Stimulated activated naive CD8-positive, alpha-beta T cell treated with anti-CD3 and anti-CD28 coated beads, Interleukin-15, Interleukin-2, amounts not matched to agents 100 ng/mL and 50 ng/mL, for 24 hours (primary cell): ENCODE data around the gene GM2A.
"Not testable (repeated sequence)": the region's sequence is repeated elsewhere in the genome, so short reads cannot be mapped to it uniquely, and the experiment has no call there.

Experiments used
- H3K27ac Mint-ChIP-seq: one replicate; pipeline ENCODE4 v1.8.0; 2021; ENCODE audit warnings: mild to moderate bottlenecking, mixed read lengths
- H3K27me3 Mint-ChIP-seq: one replicate; pipeline ENCODE4 v1.8.0; 2021; ENCODE audit warnings: mixed read lengths
- H3K36me3 Mint-ChIP-seq: one replicate; pipeline ENCODE4 v1.8.0; 2021; ENCODE audit warnings: low read depth, mixed read lengths
- H3K4me1 Mint-ChIP-seq: one replicate; pipeline ENCODE4 v1.8.0; 2021; ENCODE audit warnings: low read depth, mixed read lengths
- H3K4me3 Mint-ChIP-seq: one replicate; pipeline ENCODE4 v1.8.0; 2021; ENCODE audit warnings: mild to moderate bottlenecking, mixed read lengths
- H3K9me3 Mint-ChIP-seq: one replicate; pipeline ENCODE4 v1.8.0; 2021; ENCODE audit warnings: mixed read lengths

Gene GM2A

GRCh38 chr5:151254990-151255389 is 2.0 kb downstream of the GM2A start:
- H3K4me1 Mint-ChIP-seq: peaks cover 75% of the 10 kb centered on the region
- not testable (repeated sequence) for H3K9me3 Mint-ChIP-seq, H3K27me3 Mint-ChIP-seq
- peak overlapping the region; percentile 51 for H3K4me3 Mint-ChIP-seq
- H3K36me3 Mint-ChIP-seq: peaks cover 13% of the 10 kb centered on the region
- H3K27ac Mint-ChIP-seq: peak overlapping the region; percentile 83

DNA sequence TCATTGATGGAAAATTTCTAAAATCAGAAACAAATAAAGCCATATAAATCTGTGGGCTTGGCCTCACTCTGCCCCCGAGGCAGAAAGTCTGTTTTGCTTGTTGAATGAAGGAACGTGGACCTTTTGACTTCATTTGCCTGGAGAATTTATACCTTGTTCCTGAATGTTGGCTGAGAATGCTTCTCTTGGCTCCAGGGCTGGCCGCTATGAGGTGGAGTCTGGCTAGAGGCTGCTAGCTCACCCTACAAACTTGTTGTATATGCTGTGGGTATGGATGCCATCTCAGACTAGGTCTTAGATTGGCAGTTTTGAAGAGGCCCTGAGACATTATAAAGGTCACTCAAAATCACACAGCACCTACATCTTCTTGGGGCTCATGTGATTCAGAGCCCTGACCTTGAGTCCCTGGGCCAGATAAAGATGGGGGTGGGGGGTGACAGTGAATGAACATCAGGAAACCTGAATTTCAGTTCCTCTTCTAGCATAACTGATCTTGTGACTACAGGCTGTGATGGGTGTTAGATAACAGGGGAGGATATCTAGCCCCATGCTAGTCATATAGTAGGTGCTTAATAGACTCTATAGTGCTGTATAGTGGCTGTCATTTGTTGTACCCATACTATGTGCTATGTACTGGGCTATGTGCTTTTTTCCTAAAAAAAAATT is 2.8 kb downstream of the GM2A start:
- Mint-ChIP-seq H3K27ac (peak overlapping the region; percentile 83), H3K9me3 (no peaks in the 10 kb centered on the region), H3K36me3 (peaks cover 13% of the 10 kb centered on the region), H3K4me3 (peak overlapping the region; percentile 51), H3K27me3 (no peaks in the 10 kb centered on the region), H3K4me1 (peaks cover 68% of the 10 kb centered on the region)

DNA sequence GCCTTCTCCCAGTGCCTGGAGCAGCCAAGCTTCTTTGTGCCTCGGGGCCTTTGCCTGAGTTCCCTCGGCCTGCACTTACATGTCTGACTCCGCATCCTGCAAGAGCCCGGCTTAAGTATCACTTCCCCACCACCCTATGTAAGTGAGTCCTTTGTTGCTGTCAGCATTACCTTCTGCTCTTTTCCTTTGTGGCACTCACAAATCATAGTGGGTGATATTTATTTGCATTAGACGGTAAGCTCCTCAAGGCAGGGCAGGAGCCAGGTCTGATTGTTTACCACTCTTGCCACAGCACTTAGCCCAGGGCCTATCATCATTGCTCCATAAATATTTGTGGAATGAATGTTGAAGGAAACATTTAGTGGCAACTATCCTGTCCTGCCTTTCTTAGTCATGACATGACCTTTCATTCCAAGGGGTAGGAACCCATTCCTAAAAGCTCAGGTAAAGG is 4.8 kb downstream of the GM2A start:
- H3K9me3 Mint-ChIP-seq: no peaks in the 10 kb centered on the region
- H3K4me3 Mint-ChIP-seq: no peak overlapping the region
- H3K27me3 Mint-ChIP-seq: no peaks in the 10 kb centered on the region
- H3K27ac Mint-ChIP-seq: peak overlapping the region; percentile 2
- H3K36me3 Mint-ChIP-seq: peaks cover 27% of the 10 kb centered on the region
- H3K4me1 Mint-ChIP-seq: peaks cover 51% of the 10 kb centered on the region

- Mint-ChIP-seq H3K4me1 (peaks cover 51% of the 10 kb centered on the region), H3K4me3 (no peak overlapping the region), H3K27me3 (no peaks in the 10 kb centered on the region), H3K27ac (peak overlapping the region; percentile 71), H3K9me3 (no peaks in the 10 kb centered on the region), H3K36me3 (peaks cover 29% of the 10 kb centered on the region)
Observed at GRCh38 chr5:151258201-151258611, 5.2 kb downstream of the GM2A start.

DNA sequence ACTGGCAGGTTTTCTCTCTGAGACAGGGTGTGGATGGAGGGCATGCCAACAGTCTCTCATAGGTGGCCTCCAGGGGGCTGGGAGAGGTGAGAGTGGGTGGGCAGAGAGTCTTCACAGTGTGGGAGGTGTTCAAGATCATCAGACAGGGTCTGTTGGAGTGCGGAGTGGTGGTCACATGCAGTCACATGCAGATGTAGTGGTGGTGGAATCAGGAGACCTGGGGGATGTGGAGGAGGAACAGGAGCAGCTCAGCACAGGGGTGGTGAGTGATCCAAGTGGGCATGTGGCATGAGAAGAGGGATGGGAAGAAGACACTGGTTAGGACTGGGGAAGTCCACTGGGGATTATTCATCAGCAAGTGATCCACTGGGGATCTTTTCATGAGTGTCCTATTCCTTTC is 5.8 kb downstream of the GM2A start:
- H3K4me1 Mint-ChIP-seq: peaks cover 51% of the 10 kb centered on the region
- no peak overlapping the region for H3K4me3 Mint-ChIP-seq
- no peaks in the 10 kb centered on the region for H3K27me3 Mint-ChIP-seq
- peak overlapping the region; percentile 71 for H3K27ac Mint-ChIP-seq
- no peaks in the 10 kb centered on the region for H3K9me3 Mint-ChIP-seq
- peaks cover 29% of the 10 kb centered on the region for H3K36me3 Mint-ChIP-seq

DNA sequence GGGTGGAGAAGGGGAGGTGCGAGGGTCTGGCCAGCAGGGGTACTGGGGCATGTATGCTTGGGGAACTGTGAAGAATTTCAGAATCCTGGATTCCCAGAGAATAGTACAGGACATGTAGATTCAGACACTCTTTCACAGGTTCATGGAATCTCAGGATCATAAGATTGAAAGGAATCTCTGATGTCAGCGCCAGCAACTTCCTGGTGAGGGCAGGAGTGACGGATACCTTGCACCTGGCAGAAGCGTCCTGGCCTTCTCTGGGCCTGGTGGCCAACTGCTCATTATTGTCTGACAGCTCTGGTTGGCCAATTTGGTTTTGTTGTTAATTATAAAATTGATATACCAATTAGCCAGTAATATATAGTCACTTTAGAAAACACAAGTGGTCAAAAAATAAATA is 6.9 kb downstream of the GM2A start:
- H3K27me3 Mint-ChIP-seq: no peaks in the 10 kb centered on the region
- H3K4me1 Mint-ChIP-seq: peaks cover 48% of the 10 kb centered on the region
- no peaks in the 10 kb centered on the region for H3K9me3 Mint-ChIP-seq
- peaks cover 29% of the 10 kb centered on the region for H3K36me3 Mint-ChIP-seq
- no peak overlapping the region for H3K4me3 Mint-ChIP-seq
- no peak overlapping the region for H3K27ac Mint-ChIP-seq

GRCh38 chr5:151262532-151262931 is 9.5 kb downstream of the GM2A start:
- Mint-ChIP-seq H3K4me3 (no peak overlapping the region), H3K4me1 (peaks cover 31% of the 10 kb centered on the region), H3K27ac (no peak overlapping the region), H3K36me3 (peaks cover 41% of the 10 kb centered on the region), H3K9me3 (no peaks in the 10 kb centered on the region), H3K27me3 (no peaks in the 10 kb centered on the region)

DNA sequence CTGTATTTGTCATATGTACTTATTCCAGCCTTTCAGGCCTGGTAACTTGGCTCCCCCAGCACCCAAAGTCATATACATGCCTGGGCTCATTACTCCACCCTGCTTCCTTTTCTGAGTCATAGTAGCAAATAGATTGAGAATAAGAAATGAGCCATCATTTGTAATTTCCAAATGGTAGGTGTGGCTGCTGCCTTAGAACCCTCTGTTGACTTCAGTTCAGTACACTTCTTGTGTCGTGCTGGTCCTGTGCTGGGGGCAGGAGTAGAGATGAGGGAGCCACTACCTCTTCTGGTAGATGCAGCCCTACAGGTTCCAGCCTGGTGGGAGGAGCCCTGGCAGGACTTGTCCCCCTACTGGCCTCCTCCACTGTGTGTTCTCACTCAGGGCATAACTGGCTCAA is 11.1 kb downstream of the GM2A start:
- Mint-ChIP-seq H3K4me3 (no peak overlapping the region), H3K4me1 (peaks cover 16% of the 10 kb centered on the region), H3K9me3 (no peaks in the 10 kb centered on the region), H3K27ac (peak overlapping the region; percentile 76), H3K27me3 (no peaks in the 10 kb centered on the region), H3K36me3 (peaks cover 44% of the 10 kb centered on the region)

- no peak overlapping the region for H3K4me3 Mint-ChIP-seq
- H3K27me3 Mint-ChIP-seq: no peaks in the 10 kb centered on the region
- H3K27ac Mint-ChIP-seq: no peak overlapping the region
- no peaks in the 10 kb centered on the region for H3K9me3 Mint-ChIP-seq
- peaks cover 14% of the 10 kb centered on the region for H3K4me1 Mint-ChIP-seq
- H3K36me3 Mint-ChIP-seq: peaks cover 28% of the 10 kb centered on the region
Observed at GRCh38 chr5:151267491-151268260, 14.7 kb downstream of the GM2A start.

GRCh38 chr5:151270599-151270998 is 17.6 kb downstream of the GM2A start:
- Mint-ChIP-seq H3K4me1 (no peaks in the 10 kb centered on the region), H3K27ac (no peak overlapping the region), H3K4me3 (no peak overlapping the region), H3K27me3 (no peaks in the 10 kb centered on the region), H3K9me3 (no peaks in the 10 kb centered on the region), H3K36me3 (peaks cover 24% of the 10 kb centered on the region)

DNA sequence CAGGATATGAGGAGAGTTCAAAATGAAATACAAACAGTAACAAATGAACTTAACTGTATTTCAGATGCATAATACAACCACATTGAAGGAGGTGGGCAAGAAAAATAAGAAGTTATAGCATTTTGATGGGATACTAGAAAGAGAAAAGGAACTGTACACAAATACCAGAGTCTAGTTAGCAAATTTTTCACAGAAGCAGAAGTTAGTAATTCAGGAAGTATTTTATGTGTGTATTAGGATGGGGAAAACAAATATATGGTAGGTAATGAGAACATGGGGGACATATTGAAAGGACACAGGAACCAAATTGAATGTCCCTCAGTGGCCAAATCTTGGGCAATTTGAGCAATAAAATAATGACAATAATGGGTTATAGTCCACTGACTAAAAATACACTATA is 18.4 kb downstream of the GM2A start:
- Mint-ChIP-seq H3K4me3 (no peak overlapping the region), H3K9me3 (no peaks in the 10 kb centered on the region), H3K36me3 (peaks cover 17% of the 10 kb centered on the region), H3K27ac (no peak overlapping the region), H3K4me1 (no peaks in the 10 kb centered on the region), H3K27me3 (no peaks in the 10 kb centered on the region)

DNA sequence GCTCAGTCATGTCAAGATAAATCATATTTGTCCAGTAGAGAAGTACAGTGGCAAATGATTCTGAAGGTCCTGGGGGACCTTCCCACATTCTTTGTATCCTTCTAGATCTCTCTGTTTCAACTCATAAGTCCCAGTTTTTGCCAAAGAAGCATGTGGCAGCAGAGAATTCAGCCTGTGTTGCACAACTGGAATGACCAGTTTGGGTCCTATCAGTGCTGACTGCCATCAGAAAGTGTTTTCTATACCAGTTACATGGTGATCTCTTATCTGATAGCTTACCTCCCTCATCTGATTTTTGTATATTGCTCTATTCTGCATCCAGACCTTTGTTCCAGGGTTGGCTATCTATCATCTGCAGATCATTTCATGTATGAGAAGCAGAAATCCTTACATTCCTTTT is 21.7 kb downstream of the GM2A start:
- no peaks in the 10 kb centered on the region for H3K4me1 Mint-ChIP-seq
- no peak overlapping the region for H3K27ac Mint-ChIP-seq
- H3K27me3 Mint-ChIP-seq: no peaks in the 10 kb centered on the region
- H3K4me3 Mint-ChIP-seq: no peak overlapping the region
- H3K9me3 Mint-ChIP-seq: no peaks in the 10 kb centered on the region
- no peaks in the 10 kb centered on the region for H3K36me3 Mint-ChIP-seq

DNA sequence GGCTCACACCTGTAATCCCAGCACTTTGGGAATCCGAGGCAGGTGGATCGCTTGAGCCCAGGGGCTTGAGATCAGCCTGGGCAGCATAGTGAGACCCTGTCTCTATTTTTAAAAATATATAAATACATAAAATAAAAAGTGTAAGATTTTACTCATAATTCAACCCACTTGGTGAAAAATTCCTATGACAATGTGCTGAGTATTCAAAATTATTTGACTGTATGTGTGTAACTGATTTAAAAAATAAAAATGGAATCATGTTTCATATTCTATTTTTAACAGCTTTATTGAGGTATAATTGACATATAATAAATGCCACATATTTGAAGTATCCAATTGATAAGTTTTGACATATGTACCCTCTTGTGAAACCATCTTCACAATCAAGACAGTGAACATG is 22.8 kb downstream of the GM2A start:
- no peaks in the 10 kb centered on the region for H3K4me1 Mint-ChIP-seq
- H3K4me3 Mint-ChIP-seq: no peak overlapping the region
- H3K36me3 Mint-ChIP-seq: no peaks in the 10 kb centered on the region
- H3K27me3 Mint-ChIP-seq: no peaks in the 10 kb centered on the region
- no peaks in the 10 kb centered on the region for H3K9me3 Mint-ChIP-seq
- no peak overlapping the region for H3K27ac Mint-ChIP-seq

DNA sequence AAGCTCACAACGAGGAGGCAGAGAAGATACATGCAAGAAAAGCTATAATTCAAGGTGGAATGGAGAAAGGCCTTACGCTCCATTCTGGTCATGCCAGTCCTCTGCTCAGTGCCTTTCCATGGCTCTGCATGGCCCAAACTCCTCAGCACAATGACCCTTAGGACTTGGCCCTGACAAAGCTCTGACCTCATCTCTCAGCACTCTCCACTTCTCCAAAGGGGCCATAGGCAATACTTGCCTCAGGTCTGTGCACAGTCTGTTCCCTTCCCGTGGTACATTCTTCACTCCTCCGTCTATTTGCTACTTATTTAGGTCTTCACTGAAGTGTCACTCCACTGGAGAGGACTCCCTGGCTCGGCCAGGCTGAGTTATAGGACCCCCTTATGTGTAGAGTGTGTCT is 25.9 kb downstream of the GM2A start:
- H3K36me3 Mint-ChIP-seq: no peaks in the 10 kb centered on the region
- no peak overlapping the region for H3K4me3 Mint-ChIP-seq
- H3K27ac Mint-ChIP-seq: no peak overlapping the region
- no peaks in the 10 kb centered on the region for H3K4me1 Mint-ChIP-seq
- H3K9me3 Mint-ChIP-seq: no peaks in the 10 kb centered on the region
- no peaks in the 10 kb centered on the region for H3K27me3 Mint-ChIP-seq

GRCh38 chr5:151280443-151280842 is 27.5 kb downstream of the GM2A start:
- H3K4me1 Mint-ChIP-seq: no peaks in the 10 kb centered on the region
- no peaks in the 10 kb centered on the region for H3K27me3 Mint-ChIP-seq
- H3K36me3 Mint-ChIP-seq: no peaks in the 10 kb centered on the region
- H3K27ac Mint-ChIP-seq: no peak overlapping the region
- H3K4me3 Mint-ChIP-seq: no peak overlapping the region
- H3K9me3 Mint-ChIP-seq: no peaks in the 10 kb centered on the region
